Breast epithelium (tissue), 3 donors: ENCODE data around the gene ADGRE1.

Experiments
- POLR2A ChIP-seq: fragments of 450-650 bp; IDR thresholded peaks from one replicate; pipeline ENCODE4 v1.6.1; 2016; ENCODE audit warnings: antibody characterized with exemption, mild to moderate bottlenecking, moderate library complexity
- TF ChIP-seq, protein P1 (sequence below), 3 donors: fragments of 450-650 bp; IDR thresholded peaks; one replicate each; pipeline ENCODE4 v1.5.1; 2016 to 2017; ENCODE audit warnings: antibody characterized with exemption in 3 of 3, mild to moderate bottlenecking in 3 of 3, moderate library complexity in 3 of 3

DNA sequence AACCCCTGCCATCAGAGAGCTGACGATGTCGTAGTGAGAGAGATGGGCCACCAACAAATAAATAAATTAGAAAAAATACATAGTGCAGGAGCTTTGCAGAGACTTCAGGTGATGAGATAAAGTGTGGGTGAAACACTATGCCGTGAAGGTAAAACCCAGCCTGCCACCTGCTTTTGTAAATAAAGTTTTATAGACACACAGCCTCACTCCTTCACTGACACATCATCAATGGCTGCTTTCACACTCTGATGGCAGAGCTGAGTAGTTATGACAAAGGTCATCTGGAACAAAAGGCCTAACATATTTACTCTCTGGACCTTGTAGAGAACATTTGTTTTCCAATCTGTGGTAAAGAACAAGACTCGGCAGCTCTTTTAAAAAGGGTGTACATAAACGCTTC, 88.8 kb downstream of the ADGRE1 start:
- no peak for TF ChIP-seq POLR2A
- TF ChIP-seq, protein P1, sequence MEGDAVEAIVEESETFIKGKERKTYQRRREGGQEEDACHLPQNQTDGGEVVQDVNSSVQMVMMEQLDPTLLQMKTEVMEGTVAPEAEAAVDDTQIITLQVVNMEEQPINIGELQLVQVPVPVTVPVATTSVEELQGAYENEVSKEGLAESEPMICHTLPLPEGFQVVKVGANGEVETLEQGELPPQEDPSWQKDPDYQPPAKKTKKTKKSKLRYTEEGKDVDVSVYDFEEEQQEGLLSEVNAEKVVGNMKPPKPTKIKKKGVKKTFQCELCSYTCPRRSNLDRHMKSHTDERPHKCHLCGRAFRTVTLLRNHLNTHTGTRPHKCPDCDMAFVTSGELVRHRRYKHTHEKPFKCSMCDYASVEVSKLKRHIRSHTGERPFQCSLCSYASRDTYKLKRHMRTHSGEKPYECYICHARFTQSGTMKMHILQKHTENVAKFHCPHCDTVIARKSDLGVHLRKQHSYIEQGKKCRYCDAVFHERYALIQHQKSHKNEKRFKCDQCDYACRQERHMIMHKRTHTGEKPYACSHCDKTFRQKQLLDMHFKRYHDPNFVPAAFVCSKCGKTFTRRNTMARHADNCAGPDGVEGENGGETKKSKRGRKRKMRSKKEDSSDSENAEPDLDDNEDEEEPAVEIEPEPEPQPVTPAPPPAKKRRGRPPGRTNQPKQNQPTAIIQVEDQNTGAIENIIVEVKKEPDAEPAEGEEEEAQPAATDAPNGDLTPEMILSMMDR (IDR thresholded peaks at IDR 0.05), result no peak
